ENCODE measurements around the gene FLT1.

DNA sequence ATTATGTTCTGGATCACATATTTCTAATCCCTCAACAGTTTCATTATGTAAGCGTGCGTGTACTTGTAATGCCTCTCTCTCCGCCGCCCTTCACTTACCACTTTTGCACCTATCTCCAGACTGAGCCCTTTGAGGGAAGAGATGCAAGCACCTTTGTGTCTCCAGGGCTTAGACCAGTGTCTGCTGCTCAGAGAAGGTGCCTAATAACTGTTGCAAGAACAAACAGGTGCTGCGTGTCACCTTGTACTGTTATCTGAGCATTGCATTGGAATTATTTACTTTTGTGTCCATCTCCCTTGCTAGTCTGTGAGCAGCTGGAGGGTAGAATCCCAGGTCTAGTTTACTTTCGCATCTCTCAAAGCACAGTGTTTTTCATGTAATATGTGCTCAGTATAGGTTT, 156.2 kb downstream of the FLT1 start:
- TF ChIP-seq GABPA (IDR thresholded peaks at IDR 0.05; ENCODE audit: low read depth): no peak
- no peak for TF ChIP-seq SPI1 (IDR thresholded peaks at IDR 0.05; ENCODE audit: borderline replicate concordance, low read depth)
- TF ChIP-seq, protein P1, sequence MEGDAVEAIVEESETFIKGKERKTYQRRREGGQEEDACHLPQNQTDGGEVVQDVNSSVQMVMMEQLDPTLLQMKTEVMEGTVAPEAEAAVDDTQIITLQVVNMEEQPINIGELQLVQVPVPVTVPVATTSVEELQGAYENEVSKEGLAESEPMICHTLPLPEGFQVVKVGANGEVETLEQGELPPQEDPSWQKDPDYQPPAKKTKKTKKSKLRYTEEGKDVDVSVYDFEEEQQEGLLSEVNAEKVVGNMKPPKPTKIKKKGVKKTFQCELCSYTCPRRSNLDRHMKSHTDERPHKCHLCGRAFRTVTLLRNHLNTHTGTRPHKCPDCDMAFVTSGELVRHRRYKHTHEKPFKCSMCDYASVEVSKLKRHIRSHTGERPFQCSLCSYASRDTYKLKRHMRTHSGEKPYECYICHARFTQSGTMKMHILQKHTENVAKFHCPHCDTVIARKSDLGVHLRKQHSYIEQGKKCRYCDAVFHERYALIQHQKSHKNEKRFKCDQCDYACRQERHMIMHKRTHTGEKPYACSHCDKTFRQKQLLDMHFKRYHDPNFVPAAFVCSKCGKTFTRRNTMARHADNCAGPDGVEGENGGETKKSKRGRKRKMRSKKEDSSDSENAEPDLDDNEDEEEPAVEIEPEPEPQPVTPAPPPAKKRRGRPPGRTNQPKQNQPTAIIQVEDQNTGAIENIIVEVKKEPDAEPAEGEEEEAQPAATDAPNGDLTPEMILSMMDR (IDR thresholded peaks at IDR 0.05; ENCODE audit: insufficient read depth, low read length): no peak

Measured in HL-60 (cell line).